ENCODE results near the gene LLGL1. TPM values are rescaled to one million over a fixed set of nuclear protein-coding genes. Genes with fewer than 3 reads are reported as not detected.

Gene LLGL1
- total and polyA plus RNA-seq, 10 of the 15 experiments (the other 5 are each of a cell fraction or from before 2014, with no cell fraction given) = 0.02 to 9.2 (median 2.5) TPM

- RAD21 ChIA-PET (ENCODE audit: unreplicated experiment) = no interaction called here
- Histone ChIP-seq H3K9ac (ENCODE audit: control insufficient read depth, insufficient read depth, low read length) (no peak overlapping the region), H2AFZ (ENCODE audit: control insufficient read depth, low read depth, low read length) (no peak overlapping the region), H3K4me3 (no peak overlapping the region), H3K27ac (ENCODE audit: control insufficient read depth, insufficient read depth) (no peak overlapping the region), H3K4me2 (ENCODE audit: control insufficient read depth, insufficient read depth) (no peak overlapping the region), H3K27me3 (replicated peaks in 1 of 2; ENCODE audit: control insufficient read depth in 2 of 2, insufficient read depth in 2 of 2, low read length in 1 of 2) (no peaks in the 10 kb centered on the region), H3K9me3 (replicated peaks; ENCODE audit: control insufficient read depth, insufficient read depth, low read length) (no peaks in the 10 kb centered on the region), H3K4me1 (ENCODE audit: control insufficient read depth, insufficient read depth, low read length) (no peaks in the 10 kb centered on the region), H3K36me3 (ENCODE audit: control insufficient read depth in 2 of 2, insufficient read depth in 2 of 2, low read length in 1 of 2) (no peaks in the 10 kb centered on the region), H4K20me1 (ENCODE audit: control insufficient read depth, insufficient read depth) (no peaks in the 10 kb centered on the region), H3K79me2 (ENCODE audit: control insufficient read depth, insufficient read depth, low read length) (no peaks in the 10 kb centered on the region)
- in situ Hi-C loops (cut with MboI) (no loop called here), intact Hi-C loops (cut with micrococcal nuclease; ENCODE audit: unreplicated experiment) (loop anchor here (5.0 kb wide), 1 partner anchor 47 kb away; the partner anchor contains the start of gene ALKBH5)
- FAIRE-seq (no peak), DNase-seq (ENCODE audit: low read depth, low spot score) (no peak), ATAC-seq (no peak)
- no TSS peak for BruUV-seq (replicated peaks)
- SMC1A ChIA-PET (ENCODE audit: uncharacterized antibody, unreplicated experiment) = no interaction called here
- TF ChIP-seq IRF5 (IDR thresholded peaks at IDR 0.05; ENCODE audit: borderline replicate concordance) = no peak
- TF ChIP-seq RELB (IDR thresholded peaks at IDR 0.05; ENCODE audit: low read depth) = no peak
- no peak for TF ChIP-seq IKZF1 (conservative IDR thresholded peaks at IDR 0.05)
- TF ChIP-seq E2F4 (IDR thresholded peaks at IDR 0.05; ENCODE audit: low read depth, low read length) = no peak
- no peak for TF ChIP-seq TCF7 (IDR thresholded peaks at IDR 0.05; ENCODE audit: borderline replicate concordance)
- TF ChIP-seq NR2F1 (conservative IDR thresholded peaks at IDR 0.05) = no peak
- TF ChIP-seq ZBED1 (IDR thresholded peaks at IDR 0.05; ENCODE audit: borderline replicate concordance) = no peak
- TF ChIP-seq HDGF (IDR thresholded peaks at IDR 0.05) = no peak
- TF ChIP-seq ATF3 (IDR thresholded peaks at IDR 0.05; ENCODE audit: borderline replicate concordance, extremely low read depth, low read depth, low read length) = no peak
- no peak for TF ChIP-seq NFXL1 (IDR thresholded peaks at IDR 0.05; ENCODE audit: borderline replicate concordance)
- TF ChIP-seq E2F8 (IDR thresholded peaks at IDR 0.05; ENCODE audit: low read depth, partially characterized antibody) = no peak
- TF ChIP-seq E4F1 (IDR thresholded peaks at IDR 0.05; ENCODE audit: borderline replicate concordance, partially characterized antibody) = no peak
- TF ChIP-seq YY1 (IDR thresholded peaks at IDR 0.05; ENCODE audit: low read depth, low read length) = no peak
- POLR2A ChIA-PET = no interaction called here
- 49% methylated on average over 4 of the region's 4 CpGs for WGBS (ENCODE audit: insufficient coverage, insufficient replicate concordance, low lambda C conversion rate, missing lambda C conversion rate)
- CTCF ChIA-PET = no interaction called here
These were observed 3.8 kb downstream of the LLGL1 start for GRCh38 chr17:18229254-18229653.

Measured in GM12878 (cell line).